NOMO-1 (cell line): ENCODE results near the gene HOXC9.

Experiments
- DNase-seq, 2 experiments: peaks; one replicate each; lab custom pipeline; 2025; ENCODE audit not compliant: unreplicated experiment in 2 of 2; lab: John Stamatoyannopoulos, UW

Gene HOXC9

DNA sequence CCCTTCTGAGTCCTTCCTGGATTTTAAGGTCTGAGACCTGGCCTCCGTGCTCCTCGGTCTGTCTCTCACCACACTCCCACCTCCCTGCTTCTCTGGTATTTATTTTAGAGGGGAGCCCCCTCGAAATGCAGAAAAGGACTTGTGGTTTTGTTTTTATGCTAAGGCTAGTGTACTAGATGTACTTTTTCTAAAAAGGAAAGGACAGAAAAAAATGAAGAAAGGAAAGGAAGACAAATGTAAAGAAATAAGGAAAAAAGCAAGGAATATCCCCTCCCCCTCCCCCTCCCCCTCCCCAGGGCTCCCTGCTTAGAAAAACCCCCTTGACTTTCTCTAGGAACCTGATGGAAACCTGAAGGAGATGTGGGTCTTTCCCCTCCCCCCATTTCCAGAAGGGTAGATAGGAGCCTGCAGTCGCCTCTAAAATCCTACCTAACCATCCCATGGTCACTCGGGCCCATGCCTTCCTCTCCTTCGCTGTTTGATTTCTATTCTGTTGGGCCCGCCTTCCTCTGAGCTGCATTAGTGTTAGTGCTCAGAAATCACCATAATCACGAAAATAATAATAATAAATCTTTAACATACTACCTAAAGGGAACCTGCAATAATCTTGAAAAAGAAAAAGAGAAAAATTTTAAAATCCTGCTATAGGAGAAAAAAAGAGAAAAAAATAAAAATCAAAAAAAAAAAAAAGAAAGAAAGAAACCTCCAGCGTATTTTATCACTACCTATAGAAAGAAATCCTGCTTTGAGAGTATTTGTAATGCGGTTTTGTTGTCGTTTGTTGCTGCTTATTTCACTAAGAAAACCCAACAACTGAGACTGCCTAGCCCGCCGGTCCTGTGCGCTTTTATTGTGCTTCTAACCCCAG, 11.9 kb downstream of the HOXC9 start:
- DNase-seq: no peak

DNA sequence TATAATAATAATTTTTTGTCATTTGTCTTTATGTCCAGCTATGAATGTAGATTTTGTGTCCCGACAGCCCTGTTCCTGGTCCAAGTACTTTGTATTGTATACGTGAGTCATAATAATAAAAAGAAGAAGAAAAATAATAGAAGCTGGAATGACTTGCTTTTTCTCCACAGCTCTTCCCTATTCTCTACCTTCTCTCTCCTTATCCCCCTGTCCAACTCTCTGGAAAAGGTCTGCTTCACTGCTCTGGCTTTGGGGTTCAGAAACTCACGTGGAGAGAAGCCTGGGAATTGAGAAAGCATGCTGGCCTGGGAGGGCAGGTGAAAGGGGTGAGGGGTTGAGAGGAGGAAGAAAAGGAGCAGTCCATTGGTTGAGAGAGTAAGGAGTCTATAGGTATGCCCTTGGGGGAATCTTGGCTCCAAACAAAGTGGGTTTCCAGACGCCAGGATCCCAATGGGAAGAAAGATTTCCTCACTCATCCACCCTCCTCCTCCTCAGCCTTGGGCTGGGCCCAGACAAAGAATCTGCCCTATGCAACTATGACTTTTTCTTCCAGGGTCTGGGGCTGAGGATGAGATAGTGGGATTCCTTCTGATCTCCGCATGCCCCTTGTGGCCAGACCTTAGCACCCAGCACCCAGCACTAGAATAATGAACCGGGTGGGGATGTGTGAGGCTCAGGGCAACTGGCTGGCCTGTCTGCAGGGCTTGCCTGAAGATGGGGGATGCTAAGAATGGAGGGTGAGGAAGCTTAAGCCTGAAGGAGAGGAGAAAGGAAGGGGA, 12.9 kb downstream of the HOXC9 start:
- no peak for DNase-seq

DNA sequence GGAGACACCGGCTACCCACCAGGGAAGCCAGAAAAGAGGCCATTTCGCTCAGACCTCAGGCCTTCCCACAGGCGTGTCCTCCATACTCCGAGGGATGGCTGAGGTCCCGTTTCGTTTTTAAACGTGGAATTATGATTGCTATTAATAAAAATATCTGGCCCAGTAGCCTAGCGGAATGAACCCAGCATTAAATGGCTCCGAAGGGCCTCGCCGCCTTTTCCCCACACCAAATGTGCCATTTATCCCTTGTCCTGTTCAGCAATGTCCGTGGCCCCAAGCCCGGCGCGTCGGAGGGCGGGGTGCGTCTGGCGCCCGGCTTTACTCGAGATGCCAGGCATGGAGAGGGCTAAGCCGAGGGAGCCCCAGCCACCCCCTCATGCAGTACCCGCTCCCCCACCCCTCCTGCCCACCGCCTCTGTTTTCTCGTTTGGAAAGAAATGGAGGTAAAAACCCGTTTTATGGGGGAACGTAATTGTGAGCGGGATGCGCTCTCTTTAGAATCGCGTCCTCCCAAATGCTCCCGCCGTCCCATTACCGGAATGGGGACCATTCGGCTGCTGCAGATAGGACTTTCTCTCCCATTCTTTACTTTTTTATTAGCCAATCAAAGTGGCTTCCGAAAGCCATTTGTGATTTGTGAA, 14.5 kb downstream of the HOXC9 start:
- no peak for DNase-seq

DNA sequence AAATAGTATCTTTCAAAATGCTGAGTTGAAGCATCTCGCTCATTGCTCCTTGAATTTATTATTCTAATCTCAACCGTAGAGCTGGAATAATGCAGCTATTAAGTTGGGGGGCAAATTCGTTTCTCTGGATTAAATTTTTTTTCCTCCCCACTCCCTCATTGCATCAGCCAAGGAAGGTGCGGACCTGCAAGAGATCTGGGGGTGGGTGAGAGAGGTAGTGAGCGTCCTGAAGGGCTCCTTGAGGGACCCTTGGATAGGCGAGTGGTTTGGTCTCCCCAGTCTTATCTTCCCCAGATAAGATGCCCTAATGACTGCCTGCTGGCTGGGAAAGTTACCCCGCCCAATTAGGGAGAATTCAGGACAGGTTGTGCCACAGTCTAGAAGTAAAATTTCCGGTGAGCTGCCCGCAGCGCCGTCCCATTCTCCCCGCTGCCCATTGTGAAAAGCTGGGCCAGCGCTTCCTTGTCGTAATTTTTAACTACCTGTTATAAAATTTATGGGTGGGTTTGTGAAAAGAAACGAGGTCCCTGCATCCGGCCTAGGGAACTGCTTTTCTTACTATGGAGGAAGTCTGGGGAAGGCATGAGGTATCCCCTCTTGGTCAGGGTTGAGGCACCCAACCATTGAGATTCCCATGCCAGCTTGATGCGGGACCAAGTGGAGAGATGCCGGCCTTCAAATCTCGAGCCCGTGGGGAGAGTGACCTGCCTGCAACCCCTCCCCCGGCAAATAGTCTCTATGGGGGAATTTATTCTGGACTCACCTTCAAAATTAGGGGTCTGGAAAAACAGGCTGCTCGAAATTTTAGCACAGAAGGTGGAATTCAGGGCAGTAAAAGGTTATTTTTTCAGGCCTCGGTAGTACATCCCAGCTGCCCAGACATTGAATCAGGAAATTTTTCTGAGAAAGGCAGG, 15.3 kb downstream of the HOXC9 start:
- no peak for DNase-seq

DNA sequence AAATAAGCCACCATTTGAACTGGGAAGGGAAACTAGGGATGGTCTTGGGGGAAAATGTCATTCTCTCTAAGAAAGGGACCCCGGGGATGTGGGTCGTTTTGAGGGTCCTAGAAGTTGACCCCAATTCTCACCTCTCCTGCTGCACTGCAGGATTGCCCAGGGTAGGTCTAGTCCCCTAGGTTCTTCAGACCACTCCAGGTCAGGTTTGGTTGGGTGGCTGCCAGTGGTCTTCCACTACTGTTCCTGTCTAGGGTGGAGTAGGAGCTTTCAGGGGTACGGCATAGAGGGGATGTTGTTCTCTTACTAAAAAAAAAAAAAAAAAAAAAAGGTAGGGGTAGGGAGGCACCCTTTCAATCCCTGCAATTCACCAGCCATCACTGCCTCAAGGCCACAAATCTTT, 16.1 kb downstream of the HOXC9 start:
- DNase-seq: no peak

DNA sequence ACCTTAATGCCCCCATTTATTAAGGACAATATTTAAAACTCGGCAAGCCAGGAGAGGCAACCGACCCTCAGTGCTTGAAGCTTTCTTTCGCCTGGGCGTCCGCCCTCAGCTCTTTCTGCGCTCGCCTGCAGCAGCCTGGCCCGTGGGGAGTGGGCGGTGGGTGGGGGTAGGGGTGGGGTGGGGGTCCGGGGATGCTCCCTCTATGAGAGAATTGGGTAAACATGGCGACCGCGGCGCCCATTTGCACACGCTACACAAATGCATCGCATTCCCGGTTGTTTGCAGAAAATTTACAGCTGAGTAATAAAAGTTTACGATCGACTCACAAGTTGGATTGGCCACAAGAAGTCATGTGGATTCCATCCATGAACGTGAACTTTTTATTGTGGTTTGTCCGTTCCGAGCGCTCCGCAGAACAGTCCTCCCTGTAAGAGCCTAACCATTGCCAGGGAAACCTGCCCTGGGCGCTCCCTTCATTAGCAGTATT, 16.6 kb downstream of the HOXC9 start:
- no peak for DNase-seq

DNA sequence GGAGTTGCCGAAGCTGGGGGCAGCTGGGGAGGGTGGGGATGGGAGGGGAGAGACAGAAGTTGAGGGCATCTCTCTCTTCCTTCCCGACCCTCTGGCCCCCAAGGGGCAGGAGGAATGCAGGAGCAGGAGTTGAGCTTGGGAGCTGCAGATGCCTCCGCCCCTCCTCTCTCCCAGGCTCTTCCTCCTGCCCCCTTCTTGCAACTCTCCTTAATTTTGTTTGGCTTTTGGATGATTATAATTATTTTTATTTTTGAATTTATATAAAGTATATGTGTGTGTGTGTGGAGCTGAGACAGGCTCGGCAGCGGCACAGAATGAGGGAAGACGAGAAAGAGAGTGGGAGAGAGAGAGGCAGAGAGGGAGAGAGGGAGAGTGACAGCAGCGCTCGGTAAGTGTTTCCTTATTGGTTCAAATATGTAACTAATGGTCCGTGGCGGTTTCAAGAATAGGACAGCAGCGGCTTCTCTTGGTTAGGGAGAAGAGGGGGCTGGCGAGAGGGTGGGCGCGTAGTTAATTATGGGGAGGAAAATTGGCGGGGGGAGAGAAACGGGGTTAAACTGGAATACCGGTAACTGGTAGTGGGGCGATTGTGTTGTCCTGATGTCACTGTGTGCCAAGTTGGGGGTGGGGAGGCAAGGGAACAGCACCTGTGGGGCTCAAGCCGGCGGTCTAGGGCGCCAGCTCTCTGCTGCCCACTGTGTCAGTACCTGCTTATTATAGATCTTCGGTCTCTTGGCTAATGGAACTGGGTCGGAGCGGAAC, 17.2 kb downstream of the HOXC9 start:
- DNase-seq: peak in 1 of 2 experiments; percentile 68

DNA sequence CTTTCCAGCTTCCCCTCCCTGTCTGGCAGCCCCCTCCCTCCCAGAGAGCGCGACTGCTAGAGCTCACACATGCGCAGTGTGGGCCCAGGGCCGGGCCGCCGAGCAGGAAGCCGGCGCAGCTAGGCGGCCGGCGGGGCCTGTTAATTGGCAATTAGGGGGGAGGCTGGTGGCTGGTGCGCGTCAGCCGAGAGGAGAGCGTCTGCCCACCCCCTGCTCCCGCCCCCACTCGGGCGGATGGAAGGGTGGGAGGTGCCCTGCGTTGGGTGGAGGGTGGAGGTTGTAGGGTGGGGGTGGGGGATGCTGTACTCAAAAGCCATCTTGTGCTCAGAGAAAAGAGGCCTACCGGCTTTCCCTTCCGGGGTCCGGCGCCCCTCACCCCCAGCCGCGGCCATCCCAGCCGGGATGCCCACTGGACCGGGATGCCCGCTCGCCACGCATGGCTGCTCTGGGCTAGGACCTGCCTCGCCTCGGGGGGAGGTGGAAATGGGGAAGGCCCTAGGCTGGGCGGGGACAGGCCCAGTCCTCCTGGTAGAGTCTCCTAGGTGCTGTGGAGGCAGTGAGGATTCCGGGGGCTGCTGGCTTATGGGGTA, 18.0 kb downstream of the HOXC9 start:
- DNase-seq: peak; percentile 78 to 91

DNA sequence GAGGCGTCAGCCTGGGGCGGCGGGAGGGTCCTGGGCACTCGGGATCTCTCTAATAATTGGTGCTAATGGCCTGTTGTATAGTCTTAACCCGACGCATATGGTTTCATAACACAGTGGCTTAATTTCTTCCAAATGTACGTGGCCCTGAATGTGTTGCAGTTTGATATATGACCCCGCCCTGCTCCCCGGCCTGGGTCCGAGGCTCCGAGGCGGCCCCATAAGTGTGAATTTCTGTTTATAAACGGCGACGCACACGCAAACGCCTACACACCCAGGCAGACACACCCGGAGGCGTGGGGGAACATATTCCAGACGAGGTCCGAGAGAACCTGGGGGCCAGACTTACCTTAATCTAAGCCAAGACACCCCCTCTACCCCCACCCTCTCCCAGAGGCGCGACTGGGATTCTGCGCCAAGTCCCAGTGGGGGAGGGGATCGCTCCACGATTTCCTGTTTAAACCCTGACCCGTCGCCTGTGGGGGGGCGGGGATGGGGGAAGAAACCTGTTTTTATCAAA, 18.6 kb downstream of the HOXC9 start:
- no peak for DNase-seq

DNA sequence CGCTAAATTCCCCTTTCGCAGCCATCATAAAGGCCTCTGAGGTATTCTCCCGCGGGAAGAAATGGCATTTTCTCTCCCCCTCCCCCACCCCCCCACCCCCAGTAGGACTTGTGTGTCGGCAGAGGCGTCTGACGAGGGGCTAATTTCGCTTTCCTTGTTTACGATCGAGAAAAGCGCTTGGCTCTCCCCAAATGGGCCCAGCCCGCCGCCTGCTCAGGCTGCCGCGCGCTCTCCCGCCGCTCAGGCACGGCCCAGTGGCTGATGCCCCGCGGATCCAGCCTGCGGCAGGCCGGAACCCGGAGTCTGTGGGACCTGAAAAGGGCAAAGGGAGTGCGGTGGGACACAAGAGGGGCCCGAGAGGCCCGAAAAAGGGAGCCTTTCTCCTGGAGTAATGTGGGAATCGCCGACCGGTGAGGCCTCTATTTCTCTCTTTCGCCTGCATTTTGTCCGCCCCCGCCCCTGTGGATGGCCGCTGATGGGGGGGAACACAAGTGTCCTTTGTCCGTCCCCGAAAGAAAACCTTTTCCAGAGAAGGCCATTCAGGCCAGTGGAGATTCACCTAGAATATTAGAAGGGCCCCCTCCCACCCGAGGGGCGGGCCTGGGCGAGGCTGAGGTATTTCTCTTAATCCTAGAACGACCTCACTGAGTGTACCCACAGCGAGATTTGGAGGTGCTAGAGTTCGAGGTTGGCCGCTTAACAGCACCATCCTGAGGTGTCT, 19.3 kb downstream of the HOXC9 start:
- DNase-seq: no peak

DNA sequence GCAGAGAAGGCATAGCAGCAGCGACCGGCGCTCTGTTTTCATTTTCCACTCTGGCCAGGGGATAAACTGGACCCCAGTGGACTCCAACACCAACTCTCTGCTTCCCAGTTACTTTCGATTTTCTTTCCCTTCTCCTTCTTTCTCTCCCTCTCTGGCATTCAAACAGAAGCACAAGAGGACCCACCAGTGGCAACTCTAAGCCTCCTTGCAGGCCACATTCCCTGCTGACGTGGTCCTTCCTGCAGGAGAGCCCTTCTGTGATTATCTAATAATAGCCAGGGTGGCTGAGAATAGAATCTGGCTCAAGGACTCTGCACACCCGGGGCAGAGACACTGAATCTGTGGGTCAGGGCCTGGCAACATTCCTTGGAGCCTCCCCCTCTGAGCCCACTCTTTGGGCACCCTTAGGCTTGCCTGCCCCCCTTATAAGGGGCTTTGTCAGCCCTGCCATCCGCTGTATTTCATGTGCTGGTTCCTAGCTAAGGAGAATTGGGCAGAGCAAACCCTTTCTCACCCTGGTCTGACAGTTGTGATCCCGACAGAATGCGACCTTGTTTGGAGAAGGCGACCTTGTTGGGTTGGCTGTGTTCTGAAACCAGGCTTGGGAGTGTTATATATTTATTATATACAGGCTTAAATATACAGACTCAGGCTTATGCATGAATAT, 20.1 kb downstream of the HOXC9 start:
- no peak for DNase-seq

DNA sequence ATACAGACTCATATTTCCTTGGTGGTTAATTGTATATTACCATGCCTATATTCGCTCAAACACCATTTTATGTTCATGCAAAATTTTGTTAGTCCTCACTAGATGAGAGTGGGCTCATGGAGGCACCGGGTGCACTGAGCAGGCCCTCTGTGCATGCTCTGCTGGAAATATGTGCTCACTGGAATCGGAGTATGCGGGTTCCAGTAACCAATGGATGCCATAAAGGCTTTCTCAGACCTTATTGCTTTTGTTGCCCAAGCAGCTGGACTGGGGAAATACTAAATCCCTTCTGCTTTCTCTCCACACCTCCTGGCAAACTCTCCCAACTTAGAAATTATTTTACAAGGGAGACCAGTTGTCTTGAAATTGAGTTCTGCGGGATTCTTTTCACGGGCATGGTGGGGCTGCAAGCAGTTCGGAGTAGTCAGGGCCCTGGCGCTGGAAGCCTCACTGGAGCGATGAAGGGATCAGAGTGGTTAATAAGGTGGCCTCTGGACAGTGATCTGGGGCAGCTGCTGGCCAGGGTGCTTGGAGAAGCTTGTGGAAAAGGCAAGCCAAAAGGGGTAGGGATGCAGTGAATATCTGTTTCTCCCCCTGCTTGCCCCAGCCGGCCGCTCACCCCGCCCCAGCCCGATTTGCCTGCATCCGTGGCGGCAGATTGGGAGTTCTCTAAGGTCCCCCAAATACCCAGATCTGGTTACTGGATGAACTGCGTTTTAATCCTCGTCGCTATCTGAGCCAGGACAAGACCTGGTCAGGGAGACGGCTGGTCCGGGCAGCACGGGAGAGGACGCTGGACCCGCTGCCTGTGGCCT, 20.8 kb downstream of the HOXC9 start:
- no peak for DNase-seq

DNA sequence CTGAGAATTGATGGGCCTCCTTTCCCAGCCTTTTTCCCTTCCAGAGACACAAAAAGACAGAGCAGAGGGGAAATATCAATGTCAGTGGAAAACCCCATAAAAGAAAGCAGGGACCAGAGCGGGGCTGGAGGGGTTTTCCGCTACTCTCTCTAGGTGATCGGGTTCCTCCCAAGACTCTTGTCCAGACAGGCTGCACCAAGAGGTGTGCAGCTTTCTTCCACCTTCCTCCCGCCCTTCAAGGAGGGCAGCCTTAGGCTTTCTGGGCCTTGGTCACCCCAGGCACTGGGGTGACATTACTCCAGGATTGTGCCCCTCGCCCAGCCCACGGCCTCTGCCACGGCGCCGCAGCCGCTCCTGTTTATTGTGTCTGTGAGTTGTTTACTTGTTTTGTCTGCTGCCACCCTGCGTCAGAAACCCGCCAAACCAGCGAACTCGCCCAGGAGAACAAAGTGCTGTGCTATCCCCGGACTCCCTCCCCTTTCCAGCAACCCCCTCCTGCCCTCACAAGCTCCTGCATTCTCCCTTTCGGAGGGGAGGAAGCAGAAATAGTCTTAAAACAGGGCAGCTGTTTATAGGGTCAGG, 21.6 kb downstream of the HOXC9 start:
- no peak for DNase-seq

DNA sequence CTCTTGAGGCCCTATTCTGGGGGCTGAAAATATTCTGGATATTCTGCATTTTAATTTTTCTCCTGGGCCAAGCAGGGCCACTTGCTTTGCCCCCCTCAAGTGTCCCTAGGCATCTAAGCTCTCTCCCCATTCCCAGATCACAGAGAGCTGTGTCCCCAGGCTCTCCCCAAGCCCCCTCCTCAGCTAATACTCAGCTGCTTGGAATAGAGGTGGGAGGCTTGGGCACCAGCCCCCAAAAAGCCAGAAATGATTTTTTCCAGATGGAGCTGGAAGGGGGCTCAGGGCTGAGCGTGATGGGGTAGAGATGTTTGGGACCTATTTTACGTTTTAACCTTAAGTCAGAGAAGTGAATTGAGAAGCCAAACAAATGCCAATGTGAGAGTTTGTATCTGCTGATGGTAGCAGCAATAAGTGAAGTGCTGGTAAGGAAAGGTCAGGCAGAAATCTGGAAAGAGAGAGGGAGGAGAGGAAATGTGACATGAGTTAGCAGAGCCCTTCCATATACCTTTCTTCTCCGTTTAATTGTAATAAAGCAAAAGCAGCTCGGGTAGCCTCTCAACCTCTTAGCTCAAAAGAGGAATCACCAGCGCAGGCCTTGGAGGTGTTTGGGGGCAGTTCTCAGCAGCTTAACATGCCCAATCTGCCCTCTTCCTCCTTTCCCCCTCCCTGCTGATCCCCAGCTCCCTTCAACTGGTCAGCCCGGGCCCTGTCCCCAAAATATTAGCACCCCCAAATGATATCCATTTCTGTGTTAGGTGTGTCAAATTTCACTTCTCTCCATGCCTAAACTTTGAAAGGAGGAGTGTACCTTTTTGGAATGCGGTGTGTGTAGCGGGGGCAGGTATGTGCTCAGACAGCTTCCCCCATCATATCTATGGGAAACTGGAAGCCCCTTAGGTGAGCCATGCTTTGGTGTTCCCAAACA, 23.3 kb downstream of the HOXC9 start:
- DNase-seq: peak in 1 of 2 experiments; percentile 28

DNA sequence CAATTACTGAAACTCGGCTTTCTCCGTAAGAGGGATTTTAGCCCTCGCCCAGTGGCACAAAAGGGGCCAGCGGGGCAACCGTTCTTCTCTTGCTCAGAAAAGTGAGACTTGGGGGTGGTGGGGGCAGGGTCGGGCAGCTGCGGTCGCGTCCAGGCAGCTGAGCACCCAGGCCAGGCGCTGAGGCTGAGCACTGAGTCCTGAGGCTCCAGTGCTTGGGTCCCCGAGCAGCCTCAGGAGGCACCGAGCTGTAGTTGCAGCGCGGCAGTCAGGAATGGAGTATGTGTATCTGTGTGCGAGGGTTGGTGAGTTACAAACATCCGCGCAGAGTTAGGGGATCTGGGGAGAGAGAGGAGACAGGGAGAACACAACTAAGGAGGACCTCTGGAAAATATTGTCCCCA, 24.2 kb downstream of the HOXC9 start:
- no peak for DNase-seq
